ENCODE measurements around the gene PIK3R2. TPM values are rescaled to one million over a fixed set of nuclear protein-coding genes. Genes with fewer than 3 reads are reported as not detected.

The PIK3R2 gene
- total RNA-seq, 8 experiments from 2014 or later, result 15.6 to 62.6 (median 27.4) TPM

DNA sequence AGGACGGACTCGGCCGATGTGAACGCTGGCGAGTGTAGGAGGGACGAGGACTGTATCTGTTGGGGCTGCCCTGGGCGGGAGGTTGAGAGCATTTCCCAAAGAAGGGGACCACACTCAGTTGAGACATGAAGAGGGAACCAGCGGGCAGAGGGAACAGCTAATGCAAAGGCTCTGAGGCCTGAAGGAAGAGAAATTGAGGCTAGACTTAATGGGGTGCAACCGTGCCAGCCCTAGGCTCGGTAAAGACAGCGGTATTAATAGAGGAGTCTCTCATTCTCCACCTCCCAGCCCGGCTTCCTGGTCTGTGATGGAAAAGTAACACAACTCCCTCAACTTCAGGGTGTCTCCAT lies 41.2 kb downstream of the PIK3R2 start:
- in situ Hi-C loops (cut with MboI; ENCODE audit: low pct_unique_long_range_greater_than_20kb in 2 of 9, low sequenced_read_pairs in 9 of 9, unreplicated experiment in 9 of 9), result no loop called here
- 23 to 100% (median 50%) methylated on average over 1 to 8 of the region's 12 CpGs; no CpG with 5 or more reads in 3 of the 10 experiments for WGBS, 10 experiments
- Histone ChIP-seq H3K4me1 (replicated peaks in 1 of 2) (peaks cover 10 to 14% of the 10 kb centered on the region in 2 donors), H3K4me3 (peak overlapping the region; percentile 42 to 91 (median 67)), H3K27ac (no peak overlapping the region)
- ATAC-seq (replicated peaks in 6 of 8), result no peak

GRCh38 chr19:18194554-18195238 lies 41.7 kb downstream of the PIK3R2 start:
- in situ Hi-C loops (cut with MboI; ENCODE audit: low pct_unique_long_range_greater_than_20kb in 2 of 9, low sequenced_read_pairs in 9 of 9, unreplicated experiment in 9 of 9), result no loop called here
- ATAC-seq (replicated peaks in 6 of 8), result peak in 1 of 8 experiments; percentile 4
- WGBS, 10 experiments, result 17 to 100% (median 96%) methylated on average over 1 to 3 of the region's 27 CpGs; no CpG with 5 or more reads in 6 of the 10 experiments
- no peak overlapping the region for H3K27ac ChIP-seq
- peak overlapping the region in 1 of 5 donors; percentile 68 for H3K4me3 ChIP-seq
- peaks cover 10 to 14% of the 10 kb centered on the region in 2 donors for H3K4me1 ChIP-seq (replicated peaks in 1 of 2)

DNA sequence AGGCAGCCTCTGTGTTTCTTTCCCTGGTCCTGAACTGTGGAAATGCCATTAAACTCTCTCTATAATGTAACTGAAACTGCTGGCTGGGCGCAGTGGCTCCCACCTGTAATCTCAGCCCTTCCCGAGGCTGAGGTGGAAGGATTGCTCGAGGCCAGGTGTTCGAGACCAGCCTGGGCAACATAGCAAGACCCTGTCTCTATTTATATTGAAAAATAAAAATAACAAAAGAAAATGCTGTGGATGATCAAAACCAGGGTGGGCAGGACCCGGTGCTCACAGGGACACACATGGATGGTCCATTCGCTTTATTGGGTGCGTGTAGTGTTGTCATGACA lies 43.5 kb downstream of the PIK3R2 start:
- Histone ChIP-seq H3K4me1 (replicated peaks in 1 of 2) (peaks cover 10 to 14% of the 10 kb centered on the region in 2 donors), H3K27ac (no peak overlapping the region), H3K4me3 (no peak overlapping the region)
- in situ Hi-C loops (cut with MboI; ENCODE audit: low pct_unique_long_range_greater_than_20kb in 2 of 9, low sequenced_read_pairs in 9 of 9, unreplicated experiment in 9 of 9), result no loop called here
- WGBS, 10 experiments, result 67 to 90% (median 83%) methylated on average over 1 to 6 of the region's 7 CpGs; no CpG with 5 or more reads in 6 of the 10 experiments
- no peak for ATAC-seq (replicated peaks in 6 of 8)

DNA sequence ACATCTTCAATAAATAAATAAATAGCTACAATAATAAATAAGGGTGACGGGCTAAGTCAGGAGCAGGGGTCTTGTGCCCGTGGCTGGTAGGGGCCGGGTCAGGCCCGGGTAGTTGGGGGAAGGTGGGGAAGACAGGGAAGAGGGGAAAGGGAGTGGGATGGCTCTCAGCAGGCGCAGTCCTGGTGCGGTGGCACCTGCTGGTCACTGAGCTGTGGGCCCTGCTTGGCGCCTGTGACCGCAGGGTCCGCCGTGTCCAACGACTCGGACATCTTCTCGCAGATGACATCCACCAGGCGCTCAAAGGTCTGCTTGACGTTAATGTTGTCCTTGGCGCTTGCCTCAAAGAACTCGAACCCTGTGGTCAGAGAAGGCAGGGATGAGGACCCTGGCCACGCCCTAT lies 44.3 kb downstream of the PIK3R2 start:
- WGBS, 10 experiments, result 29 to 100% (median 89%) methylated on average over 1 to 12 of the region's 18 CpGs; no CpG with 5 or more reads in 5 of the 10 experiments
- no peak overlapping the region for H3K4me3 ChIP-seq
- in situ Hi-C loops (cut with MboI; ENCODE audit: low pct_unique_long_range_greater_than_20kb in 2 of 9, low sequenced_read_pairs in 9 of 9, unreplicated experiment in 9 of 9), result no loop called here

GRCh38 chr19:18197941-18198340 lies 45.0 kb downstream of the PIK3R2 start:
- ATAC-seq (replicated peaks in 6 of 8), result no peak
- in situ Hi-C loops (cut with MboI; ENCODE audit: low pct_unique_long_range_greater_than_20kb in 2 of 9, low sequenced_read_pairs in 9 of 9, unreplicated experiment in 9 of 9), result no loop called here
- H3K4me3 ChIP-seq, result no peak overlapping the region
- H3K27ac ChIP-seq, result no peak overlapping the region
- WGBS, 10 experiments, result 40 to 100% (median 83%) methylated on average over 1 to 5 of the region's 6 CpGs; no CpG with 5 or more reads in 5 of the 10 experiments
- H3K4me1 ChIP-seq (replicated peaks in 1 of 2), result peaks cover 9 to 10% of the 10 kb centered on the region in 2 donors

More for the DNA sequence above, 44.3 kb downstream of the PIK3R2 start:
- Histone ChIP-seq H3K4me1 (replicated peaks in 1 of 2) (peaks cover 6 to 8% of the 10 kb centered on the region in 2 donors), H3K27ac (no peak overlapping the region)
- ATAC-seq (replicated peaks in 6 of 8), result no peak

GRCh38 chr19:18198374-18198773 lies 45.4 kb downstream of the PIK3R2 start:
- Histone ChIP-seq H3K27ac (no peak overlapping the region), H3K4me3 (no peak overlapping the region), H3K4me1 (replicated peaks in 1 of 2) (peaks cover 9 to 10% of the 10 kb centered on the region in 2 donors)
- ATAC-seq (replicated peaks in 6 of 8), result no peak
- 86 to 100% (median 92%) methylated on average over 1 to 4 of the region's 6 CpGs; no CpG with 5 or more reads in 4 of the 10 experiments for WGBS, 10 experiments
- in situ Hi-C loops (cut with MboI; ENCODE audit: low pct_unique_long_range_greater_than_20kb in 2 of 9, low sequenced_read_pairs in 9 of 9, unreplicated experiment in 9 of 9), result no loop called here

DNA sequence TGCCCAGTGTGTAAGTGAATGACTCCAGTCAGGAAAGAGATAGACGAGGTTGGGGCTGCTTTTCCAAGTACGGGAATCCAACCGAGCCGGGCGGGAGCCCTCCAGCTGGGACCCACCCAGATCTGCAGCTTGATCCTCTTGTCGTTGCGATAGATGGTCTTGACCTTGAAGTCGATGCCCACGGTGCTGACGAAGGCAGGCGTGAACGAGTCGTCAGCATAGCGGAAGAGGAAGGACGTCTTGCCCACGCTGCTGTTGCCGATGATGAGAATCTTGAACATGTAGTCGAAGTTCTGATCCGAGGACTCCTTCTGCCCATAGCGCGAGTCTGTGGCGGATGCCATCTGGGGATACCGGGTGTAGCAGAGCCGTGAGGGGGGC lies 49.4 kb downstream of the PIK3R2 start:
- no peak for ATAC-seq (replicated peaks in 6 of 8)
- Histone ChIP-seq H3K4me3 (peak overlapping the region; percentile 62 to 84 (median 75)), H3K4me1 (replicated peaks in 1 of 2) (peaks cover 15 to 16% of the 10 kb centered on the region in 2 donors), H3K27ac (no peak overlapping the region)
- in situ Hi-C loops (cut with MboI; ENCODE audit: low pct_unique_long_range_greater_than_20kb in 2 of 9, low sequenced_read_pairs in 9 of 9, unreplicated experiment in 9 of 9), result no loop called here
- 67 to 100% (median 91%) methylated on average over 1 to 10 of the region's 24 CpGs; no CpG with 5 or more reads in 5 of the 10 experiments for WGBS, 10 experiments

DNA sequence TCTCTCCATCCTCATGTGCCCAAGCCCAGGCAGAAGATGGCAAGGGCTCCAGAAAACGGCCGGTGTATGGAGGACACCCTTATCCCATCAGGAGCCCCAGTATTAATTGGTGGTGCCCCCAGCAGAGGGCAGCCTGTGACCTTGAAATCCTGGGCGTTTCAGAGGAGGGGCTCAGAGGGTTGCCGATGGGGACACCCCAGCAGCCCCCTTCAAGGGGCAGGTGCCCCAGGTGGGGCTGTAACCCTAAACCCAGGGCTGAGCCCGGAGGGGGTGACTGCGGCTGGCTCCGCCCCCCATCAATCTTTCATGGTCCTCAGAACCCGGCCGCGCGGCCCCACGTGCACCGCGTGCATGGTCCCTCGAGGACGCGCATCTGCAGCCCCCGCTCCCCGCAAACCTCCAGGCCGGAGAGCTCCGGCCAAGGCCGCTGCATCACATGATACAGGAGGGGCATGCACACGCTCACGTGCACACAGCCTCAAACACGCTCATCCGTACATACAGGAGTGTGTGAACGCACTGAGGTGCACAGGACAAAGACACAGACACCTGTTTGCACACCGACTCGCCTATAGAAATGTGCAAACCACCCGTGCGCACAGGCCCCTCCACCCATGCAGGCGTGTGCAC lies 49.9 kb downstream of the PIK3R2 start:
- peak in 6 of 8 experiments; percentile 1 to 29 (median 21) for ATAC-seq (replicated peaks in 6 of 8)
- Histone ChIP-seq H3K4me3 (peak overlapping the region; percentile 62 to 84 (median 75)), H3K4me1 (replicated peaks in 1 of 2) (peaks cover 15 to 16% of the 10 kb centered on the region in 2 donors), H3K27ac (peak overlapping the region; percentile 82 to 87)
- 0% methylated on average over 1 to 11 of the region's 32 CpGs; no CpG with 5 or more reads in 7 of the 10 experiments for WGBS, 10 experiments
- in situ Hi-C loops (cut with MboI; ENCODE audit: low pct_unique_long_range_greater_than_20kb in 2 of 9, low sequenced_read_pairs in 9 of 9, unreplicated experiment in 9 of 9), result no loop called here

DNA sequence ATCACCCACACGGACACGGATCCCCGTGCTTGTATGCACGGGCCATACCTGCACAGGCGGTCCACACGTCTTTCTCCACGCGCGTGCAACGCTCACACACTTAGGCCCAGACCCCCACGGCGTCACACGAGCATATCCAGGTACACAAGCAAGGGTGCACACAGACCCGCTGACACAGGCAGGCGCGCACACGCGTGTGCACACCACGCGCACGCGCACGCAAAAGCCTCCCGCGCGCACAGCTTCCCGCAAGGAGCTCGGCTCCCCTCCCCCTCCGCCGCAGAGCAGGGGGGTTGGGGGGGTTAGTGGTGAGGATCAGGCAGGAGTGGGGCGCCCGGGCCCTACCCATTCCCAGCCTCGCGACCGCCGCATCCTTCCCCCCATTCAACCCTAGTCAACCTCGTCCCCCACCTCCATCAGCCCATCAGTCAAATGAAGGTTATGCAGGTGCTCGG lies 50.5 kb downstream of the PIK3R2 start:
- ATAC-seq (replicated peaks in 6 of 8), result peak; percentile 0 to 15 (median 2)
- H3K4me3 ChIP-seq, result peak overlapping the region; percentile 62 to 84 (median 75)
- H3K27ac ChIP-seq, result peak overlapping the region; percentile 82 to 87
- H3K4me1 ChIP-seq (replicated peaks in 1 of 2), result peaks cover 15 to 16% of the 10 kb centered on the region in 2 donors
- in situ Hi-C loops (cut with MboI; ENCODE audit: low pct_unique_long_range_greater_than_20kb in 2 of 9, low sequenced_read_pairs in 9 of 9, unreplicated experiment in 9 of 9), result no loop called here
- 0% methylated on average over 1 of the region's 38 CpGs; no CpG with 5 or more reads in 7 of the 10 experiments for WGBS, 10 experiments

GRCh38 chr19:18203863-18204393 lies 51.0 kb downstream of the PIK3R2 start, which contains the start of gene RAB3A:
Gene RAB3A, minus strand, starts transcription at chr19:18204042. Its CDS starts 1,302 bp downstream, at chr19:18202740.
- Histone ChIP-seq H3K4me1 (replicated peaks in 1 of 2) (peaks cover 15 to 16% of the 10 kb centered on the region in 2 donors), H3K4me3 (peak within 1 kb of the TSS; percentile 62 to 84 (median 75)), H3K27ac (peak within 1 kb of the TSS; percentile 87 to 91)
- 0% methylated on average over 2 of the region's 50 CpGs; no CpG with 5 or more reads in 9 of the 10 experiments for WGBS, 10 experiments
- ATAC-seq (replicated peaks in 6 of 8), result peak; percentile 75 to 91 (median 88)
- in situ Hi-C loops (cut with MboI; ENCODE audit: low pct_unique_long_range_greater_than_20kb in 2 of 9, low sequenced_read_pairs in 9 of 9, unreplicated experiment in 9 of 9), result no loop called here

DNA sequence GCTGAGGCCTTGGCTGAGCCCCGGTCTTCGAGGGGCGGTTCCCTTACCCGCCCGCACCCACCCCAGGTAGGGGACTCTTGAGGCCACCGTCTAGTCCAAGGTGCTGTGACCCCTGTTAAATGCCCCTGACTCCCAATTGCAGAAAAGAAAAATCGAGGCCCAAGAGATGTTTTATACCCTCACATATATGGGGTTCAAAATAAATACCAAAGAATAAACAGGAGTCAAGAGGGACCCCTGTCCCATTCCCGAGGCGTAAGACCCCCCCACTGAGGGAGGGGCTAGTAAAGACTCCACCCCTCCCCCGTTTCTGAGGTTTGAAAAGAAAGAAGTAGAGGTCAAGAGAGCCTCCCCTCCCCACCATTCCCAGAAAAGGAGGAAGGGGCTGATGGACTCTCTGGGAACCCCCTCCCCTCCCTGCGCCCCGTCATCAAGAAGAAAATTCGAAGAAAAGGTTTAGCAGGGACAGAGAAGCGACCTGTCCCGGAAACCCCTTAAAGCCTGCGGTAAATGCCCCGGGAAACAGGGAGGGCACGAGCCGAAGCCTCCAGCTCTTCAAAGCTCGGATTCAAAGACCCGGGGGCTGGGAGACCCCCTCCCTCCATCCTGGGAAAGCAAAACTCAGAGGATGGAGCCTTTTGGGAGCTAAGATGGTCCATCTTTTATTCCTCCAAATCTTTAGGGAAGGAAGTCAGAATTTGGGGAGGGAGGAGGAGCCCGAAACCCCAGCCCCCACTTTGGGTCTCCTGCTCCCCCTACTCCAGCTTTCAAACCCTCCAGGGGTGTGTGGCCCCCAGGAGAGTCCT lies 51.6 kb downstream of the PIK3R2 start:
- in situ Hi-C loops (cut with MboI; ENCODE audit: low pct_unique_long_range_greater_than_20kb in 2 of 9, low sequenced_read_pairs in 9 of 9, unreplicated experiment in 9 of 9), result no loop called here
- H3K27ac ChIP-seq, result peak overlapping the region; percentile 86 to 91
- H3K4me3 ChIP-seq, result peak overlapping the region; percentile 32 to 47 (median 42)
- peaks cover 15 to 16% of the 10 kb centered on the region in 2 donors for H3K4me1 ChIP-seq (replicated peaks in 1 of 2)
- 0 to 10% (median 0%) methylated on average over 2 to 7 of the region's 22 CpGs; no CpG with 5 or more reads in 3 of the 10 experiments for WGBS, 10 experiments
- peak in 7 of 8 experiments; percentile 2 to 26 (median 17) for ATAC-seq (replicated peaks in 6 of 8)

DNA sequence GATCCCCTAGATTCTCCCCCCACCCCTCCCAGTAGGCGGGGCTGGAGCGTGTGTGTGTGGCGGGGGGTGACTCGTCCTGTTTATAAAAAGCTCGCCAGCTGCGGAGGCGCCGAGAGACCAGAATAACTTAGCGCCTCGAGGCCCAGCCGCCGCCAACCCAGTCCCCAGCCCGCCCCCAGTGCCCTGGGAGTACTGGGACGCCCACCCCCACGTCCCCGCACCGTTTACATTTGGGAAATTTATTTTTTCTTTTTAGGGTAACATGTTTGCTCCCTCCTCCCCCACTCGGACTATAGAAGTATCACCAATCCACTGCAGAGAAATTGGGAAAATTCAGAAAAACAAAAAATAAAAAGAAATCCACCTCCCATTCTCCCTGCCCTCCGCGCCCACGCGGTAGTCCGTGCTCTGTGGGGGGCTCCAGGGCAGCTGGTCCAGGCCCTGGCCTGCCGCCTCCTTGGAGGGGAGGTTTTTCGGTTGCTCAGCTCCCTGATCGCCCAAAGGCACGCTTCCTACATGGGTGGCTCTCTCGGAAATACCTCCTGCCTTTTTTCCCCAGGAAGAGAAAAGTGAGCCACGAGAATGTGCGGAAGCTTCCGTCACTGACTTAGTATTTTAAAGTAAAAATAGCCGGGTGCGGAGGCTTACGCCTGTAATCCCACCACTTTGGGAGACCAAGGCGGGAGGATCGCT lies 52.4 kb downstream of the PIK3R2 start:
- 20 to 71% (median 49%) methylated on average over 5 to 12 of the region's 36 CpGs; no CpG with 5 or more reads in 3 of the 10 experiments for WGBS, 10 experiments
- Histone ChIP-seq H3K4me3 (peak overlapping the region; percentile 32 to 47 (median 42)), H3K27ac (peak overlapping the region; percentile 86 to 91), H3K4me1 (replicated peaks in 1 of 2) (peaks cover 15 to 16% of the 10 kb centered on the region in 2 donors)
- peak in 6 of 8 experiments; percentile 0 to 11 (median 4) for ATAC-seq (replicated peaks in 6 of 8)
- in situ Hi-C loops (cut with MboI; ENCODE audit: low pct_unique_long_range_greater_than_20kb in 2 of 9, low sequenced_read_pairs in 9 of 9, unreplicated experiment in 9 of 9), result no loop called here
